Dendritic cell treated with granulocyte-macrophage colony-stimulating factor and Interleukin-4, amounts not matched to agents 40 ng/mL and 50 ng/mL, for 4 days (primary cell): ENCODE results near the gene DCDC2.
"Not testable (repeated sequence)": the region's sequence is repeated elsewhere in the genome, so short reads cannot be mapped to it uniquely, and the experiment has no call there.

Experiments
- H3K27ac Mint-ChIP-seq: one replicate; pipeline ENCODE4 v1.8.0; 2022; ENCODE audit warnings: mild to moderate bottlenecking, mixed read lengths
- H3K27me3 Mint-ChIP-seq: one replicate; pipeline ENCODE4 v1.8.0; 2022; ENCODE audit warnings: mild to moderate bottlenecking, mixed read lengths
- H3K36me3 Mint-ChIP-seq: one replicate; pipeline ENCODE4 v1.8.0; 2022; ENCODE audit warnings: low read depth, mixed read lengths
- H3K4me1 Mint-ChIP-seq: one replicate; pipeline ENCODE4 v1.8.0; 2022; ENCODE audit warnings: low read depth, mixed read lengths
- H3K4me3 Mint-ChIP-seq: one replicate; pipeline ENCODE4 v1.8.0; 2022; ENCODE audit warnings: mild to moderate bottlenecking, moderate library complexity, mixed read lengths
- H3K9me3 Mint-ChIP-seq: one replicate; pipeline ENCODE4 v1.8.0; 2022; ENCODE audit warnings: mixed read lengths
- intact Hi-C: fragments of 100-400 bp; cut with micrococcal nuclease; formaldehyde crosslinking; loops from one replicate; pipeline ENCODE4 v1.15.0; 2022

Gene DCDC2

DNA sequence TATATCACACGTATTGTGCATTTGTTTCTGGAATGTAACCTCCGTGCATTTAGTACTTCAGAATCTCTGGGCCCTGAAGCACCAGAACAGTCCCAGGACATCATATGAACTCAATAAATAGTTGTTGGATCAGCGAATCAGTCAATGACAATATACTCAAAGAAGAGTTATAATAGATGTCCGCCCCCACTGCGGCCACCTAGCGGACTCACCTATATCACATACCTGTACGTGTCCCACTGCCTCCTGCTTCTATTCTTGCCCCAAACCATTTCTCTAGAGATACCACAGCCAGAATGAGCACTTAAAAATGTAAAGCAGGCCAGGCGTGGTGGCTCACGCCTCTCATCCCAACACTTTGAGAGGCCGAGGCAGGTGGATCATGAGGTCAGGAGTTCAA lies 73.9 kb downstream of the DCDC2 start:
- no peaks in the 10 kb centered on the region for H3K4me1 Mint-ChIP-seq
- intact Hi-C loops = loop anchor here (10.0 kb wide), 2 partner anchors 101 to 411 kb away; no protein-coding TSS in a partner anchor
- no peak overlapping the region for H3K27ac Mint-ChIP-seq
- H3K27me3 Mint-ChIP-seq = peaks cover 4% of the 10 kb centered on the region
- H3K4me3 Mint-ChIP-seq = no peak overlapping the region
- no peaks in the 10 kb centered on the region for H3K36me3 Mint-ChIP-seq
- no peaks in the 10 kb centered on the region for H3K9me3 Mint-ChIP-seq

GRCh38 chr6:24283043-24283985 lies 74.5 kb downstream of the DCDC2 start:
- intact Hi-C loops = loop anchor here (1.0 to 10.0 kb wide), 3 partner anchors 76 to 411 kb away; no protein-coding TSS in a partner anchor
- Mint-ChIP-seq H3K27ac (no peak overlapping the region), H3K36me3 (no peaks in the 10 kb centered on the region), H3K4me3 (no peak overlapping the region), H3K4me1 (no peaks in the 10 kb centered on the region), H3K27me3 (peaks cover 4% of the 10 kb centered on the region), H3K9me3 (no peaks in the 10 kb centered on the region)

DNA sequence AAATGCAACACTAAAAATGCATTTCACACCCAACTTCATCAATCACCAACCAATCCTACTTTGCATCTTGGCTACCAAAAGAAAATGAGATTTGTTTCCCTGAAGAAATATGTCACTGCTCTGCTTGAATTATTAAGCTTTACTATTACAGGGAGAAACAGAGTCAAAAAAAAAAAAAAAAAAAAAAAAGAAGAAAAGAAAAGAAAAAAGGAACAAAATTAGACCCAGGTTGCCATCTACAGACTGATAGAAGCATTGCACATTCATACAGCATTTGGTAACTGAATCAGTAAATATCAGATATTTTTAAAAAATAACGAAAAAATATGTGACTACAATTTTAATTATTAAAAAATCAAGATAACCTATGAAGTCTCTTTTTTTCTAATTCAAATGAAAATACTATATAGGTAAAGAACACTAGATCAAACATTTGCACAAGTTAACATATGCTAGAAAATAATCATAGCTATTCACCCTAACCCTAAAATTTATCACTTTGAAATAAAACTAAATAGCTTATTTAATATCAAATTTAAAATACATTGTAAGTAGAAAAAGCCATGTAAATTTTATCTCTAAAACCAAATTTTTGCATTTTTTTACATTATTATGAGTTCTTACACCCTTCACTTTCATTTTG lies 83.3 kb downstream of the DCDC2 start:
- no peaks in the 10 kb centered on the region for H3K36me3 Mint-ChIP-seq
- peaks cover 2% of the 10 kb centered on the region for H3K27me3 Mint-ChIP-seq
- no peaks in the 10 kb centered on the region for H3K9me3 Mint-ChIP-seq
- intact Hi-C loops = loop anchor here (10.0 kb wide), 1 partner anchor 210 kb away; no protein-coding TSS in a partner anchor
- H3K27ac Mint-ChIP-seq = no peak overlapping the region
- H3K4me3 Mint-ChIP-seq = no peak overlapping the region
- H3K4me1 Mint-ChIP-seq = no peaks in the 10 kb centered on the region

GRCh38 chr6:24273096-24273870 lies 84.6 kb downstream of the DCDC2 start:
- H3K4me3 Mint-ChIP-seq = no peak overlapping the region
- H3K4me1 Mint-ChIP-seq = no peaks in the 10 kb centered on the region
- intact Hi-C loops = loop anchor here (10.0 kb wide), 1 partner anchor 208 kb away; no protein-coding TSS in a partner anchor
- no peaks in the 10 kb centered on the region for H3K9me3 Mint-ChIP-seq
- no peaks in the 10 kb centered on the region for H3K36me3 Mint-ChIP-seq
- no peak overlapping the region for H3K27ac Mint-ChIP-seq
- peaks cover 2% of the 10 kb centered on the region for H3K27me3 Mint-ChIP-seq

GRCh38 chr6:24272553-24272952 lies 85.3 kb downstream of the DCDC2 start:
- no peaks in the 10 kb centered on the region for H3K9me3 Mint-ChIP-seq
- H3K36me3 Mint-ChIP-seq = no peaks in the 10 kb centered on the region

DNA sequence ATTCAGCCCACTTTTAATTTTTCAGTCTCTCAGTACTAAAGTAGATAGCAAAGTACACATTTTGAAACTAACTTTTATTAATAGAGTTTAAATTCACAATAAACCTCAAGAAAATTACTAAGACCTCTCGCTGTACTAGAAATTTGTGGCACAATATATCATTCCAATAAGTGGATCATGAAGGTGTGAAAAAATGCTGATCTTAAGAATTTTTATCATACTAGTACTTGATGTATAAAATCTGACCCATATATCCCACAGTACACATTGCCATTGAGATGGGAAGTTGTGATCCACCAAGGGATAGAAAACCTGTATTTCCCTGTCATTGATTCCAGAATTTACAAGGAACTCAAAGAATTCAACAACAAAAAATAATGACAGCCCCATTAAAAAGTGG lies 85.7 kb downstream of the DCDC2 start:
- H3K36me3 Mint-ChIP-seq = no peaks in the 10 kb centered on the region
- intact Hi-C loops = loop anchor here (10.0 kb wide), 1 partner anchor 207 kb away; no protein-coding TSS in a partner anchor
- no peak overlapping the region for H3K27ac Mint-ChIP-seq
- no peak overlapping the region for H3K4me3 Mint-ChIP-seq
- H3K9me3 Mint-ChIP-seq = no peaks in the 10 kb centered on the region
- H3K4me1 Mint-ChIP-seq = no peaks in the 10 kb centered on the region
- peaks cover 2% of the 10 kb centered on the region for H3K27me3 Mint-ChIP-seq

More at GRCh38 chr6:24272553-24272952, 85.3 kb downstream of the DCDC2 start:
- intact Hi-C loops = loop anchor here (10.0 kb wide), 1 partner anchor 208 kb away; no protein-coding TSS in a partner anchor
- Mint-ChIP-seq H3K4me3 (no peak overlapping the region), H3K4me1 (no peaks in the 10 kb centered on the region), H3K27me3 (peaks cover 2% of the 10 kb centered on the region), H3K27ac (no peak overlapping the region)

- Mint-ChIP-seq H3K4me3 (no peak overlapping the region), H3K27me3 (peaks cover 2% of the 10 kb centered on the region)
- intact Hi-C loops = loop anchor here (10.0 kb wide), 1 partner anchor 205 kb away; no protein-coding TSS in a partner anchor
Measured at GRCh38 chr6:24270011-24270410, 87.8 kb downstream of the DCDC2 start.

DNA sequence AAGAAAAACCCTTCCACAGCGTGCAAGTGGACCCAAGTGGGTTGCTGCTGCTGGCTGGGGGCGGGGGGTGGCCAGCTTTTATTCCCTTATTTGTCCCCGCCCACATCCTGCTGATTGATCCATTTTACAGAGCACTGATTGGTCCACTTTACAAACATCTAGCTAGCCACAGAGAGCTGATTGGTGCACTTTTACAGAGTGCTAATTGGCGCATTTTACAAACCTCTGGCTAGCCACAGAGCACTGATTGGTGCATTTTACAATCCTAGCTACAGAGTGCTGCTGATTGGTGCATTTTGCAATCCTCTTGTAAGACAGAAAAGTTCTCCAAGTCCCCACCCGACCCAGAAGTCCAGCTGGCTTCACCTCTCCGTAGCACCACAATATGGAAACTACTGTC lies 99.6 kb downstream of the DCDC2 start:
- not testable (repeated sequence) for H3K9me3 Mint-ChIP-seq, H3K4me3 Mint-ChIP-seq, H3K4me1 Mint-ChIP-seq

More at GRCh38 chr6:24270011-24270410, 87.8 kb downstream of the DCDC2 start:
- Mint-ChIP-seq H3K9me3 (no peaks in the 10 kb centered on the region), H3K4me1 (no peaks in the 10 kb centered on the region), H3K36me3 (no peaks in the 10 kb centered on the region), H3K27ac (no peak overlapping the region)

DNA sequence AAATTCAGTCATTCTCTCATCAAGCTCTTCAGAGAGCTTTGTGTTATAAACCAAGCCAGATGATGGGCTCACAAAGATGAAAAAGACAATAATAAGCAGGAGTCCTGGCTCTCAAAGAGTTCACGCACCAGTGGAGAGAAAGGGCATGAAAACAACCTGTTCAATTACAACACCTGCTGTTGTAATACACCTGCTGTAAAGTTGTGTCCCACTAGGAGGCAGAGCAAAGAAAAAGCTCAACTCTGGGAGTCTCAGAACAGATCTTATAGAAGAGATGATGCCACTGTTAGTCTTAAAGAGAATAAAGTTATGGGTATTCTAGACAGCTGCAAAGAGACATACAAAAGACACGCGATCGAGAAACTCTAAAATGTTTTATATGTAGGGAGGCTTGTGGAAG lies 100.6 kb downstream of the DCDC2 start:
- H3K4me1 Mint-ChIP-seq = no peaks in the 10 kb centered on the region
- no peaks in the 10 kb centered on the region for H3K36me3 Mint-ChIP-seq
- no peaks in the 10 kb centered on the region for H3K9me3 Mint-ChIP-seq
- intact Hi-C loops = no loop called here
- H3K27me3 Mint-ChIP-seq = peaks cover 2% of the 10 kb centered on the region
- no peak overlapping the region for H3K4me3 Mint-ChIP-seq
- H3K27ac Mint-ChIP-seq = no peak overlapping the region

More for the DNA sequence above, 99.6 kb downstream of the DCDC2 start:
- intact Hi-C loops, H3K27me3 Mint-ChIP-seq, H3K27ac Mint-ChIP-seq, H3K36me3 Mint-ChIP-seq: not testable (repeated sequence)

- Mint-ChIP-seq H3K27ac (no peak overlapping the region), H3K9me3 (no peaks in the 10 kb centered on the region), H3K4me3 (no peak overlapping the region), H3K4me1 (no peaks in the 10 kb centered on the region), H3K27me3 (no peaks in the 10 kb centered on the region), H3K36me3 (no peaks in the 10 kb centered on the region)
- intact Hi-C loops = no loop called here
Measured at GRCh38 chr6:24255676-24256075, 102.2 kb downstream of the DCDC2 start.

- Mint-ChIP-seq H3K4me3 (no peak overlapping the region), H3K36me3 (no peaks in the 10 kb centered on the region), H3K27ac (no peak overlapping the region)
Measured at GRCh38 chr6:24253360-24253759, 104.5 kb downstream of the DCDC2 start.

DNA sequence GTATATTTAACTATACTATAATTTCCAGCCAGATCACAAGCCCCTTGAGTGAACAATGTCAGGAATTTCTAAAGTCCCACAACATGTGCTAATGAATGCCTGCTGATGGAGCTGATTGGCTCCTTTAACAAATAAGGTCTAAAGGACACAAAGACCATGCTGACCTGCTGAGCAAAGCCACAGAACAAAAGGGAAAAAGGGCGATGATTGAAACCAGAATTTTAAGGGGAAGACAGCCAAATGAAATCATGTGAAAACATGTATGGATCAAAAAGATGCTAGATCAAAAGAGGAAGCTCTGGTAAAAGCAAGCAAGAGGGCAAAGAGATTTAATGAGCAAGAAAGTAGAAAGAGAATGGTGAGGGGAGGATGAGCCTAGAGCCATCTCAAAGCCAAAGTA lies 105.6 kb downstream of the DCDC2 start:
- Mint-ChIP-seq H3K27me3 (no peaks in the 10 kb centered on the region), H3K4me3 (no peak overlapping the region), H3K27ac (no peak overlapping the region), H3K9me3 (no peaks in the 10 kb centered on the region), H3K36me3 (no peaks in the 10 kb centered on the region), H3K4me1 (no peaks in the 10 kb centered on the region)
- intact Hi-C loops = no loop called here

More at GRCh38 chr6:24253360-24253759, 104.5 kb downstream of the DCDC2 start:
- H3K9me3 Mint-ChIP-seq = no peaks in the 10 kb centered on the region
- H3K27me3 Mint-ChIP-seq = no peaks in the 10 kb centered on the region
- intact Hi-C loops = no loop called here
- H3K4me1 Mint-ChIP-seq = no peaks in the 10 kb centered on the region

- no peaks in the 10 kb centered on the region for H3K4me1 Mint-ChIP-seq
- intact Hi-C loops = no loop called here
- no peaks in the 10 kb centered on the region for H3K27me3 Mint-ChIP-seq
- no peaks in the 10 kb centered on the region for H3K9me3 Mint-ChIP-seq
- no peak overlapping the region for H3K4me3 Mint-ChIP-seq
- H3K36me3 Mint-ChIP-seq = no peaks in the 10 kb centered on the region
- no peak overlapping the region for H3K27ac Mint-ChIP-seq
Measured at GRCh38 chr6:24251339-24251738, 106.5 kb downstream of the DCDC2 start.
